ENCODE results near the gene FAH.

Gene FAH

DNA sequence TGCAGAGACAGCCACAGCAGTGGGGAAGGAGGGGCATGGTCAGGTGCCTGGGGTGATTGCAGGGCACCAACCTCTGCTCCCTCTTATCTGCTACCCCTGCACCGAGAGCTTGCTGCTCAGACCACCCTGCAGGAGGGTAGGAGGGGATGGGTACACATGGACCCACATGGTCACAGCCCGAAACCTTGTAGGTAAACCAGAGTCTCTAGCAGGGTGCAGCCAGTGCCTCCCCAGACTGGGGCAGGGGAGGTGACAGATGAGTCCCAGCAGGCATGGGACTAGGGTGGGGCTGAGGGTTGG lies 49.2 kb downstream of the FAH start:
- in situ Hi-C loops (cut with MboI; ENCODE audit: low pct_unique_long_range_greater_than_20kb, low sequenced_read_pairs, unreplicated experiment), result no loop called here
- DNase-seq (ENCODE audit: low spot score), result no peak
- TF ChIP-seq, protein P1, sequence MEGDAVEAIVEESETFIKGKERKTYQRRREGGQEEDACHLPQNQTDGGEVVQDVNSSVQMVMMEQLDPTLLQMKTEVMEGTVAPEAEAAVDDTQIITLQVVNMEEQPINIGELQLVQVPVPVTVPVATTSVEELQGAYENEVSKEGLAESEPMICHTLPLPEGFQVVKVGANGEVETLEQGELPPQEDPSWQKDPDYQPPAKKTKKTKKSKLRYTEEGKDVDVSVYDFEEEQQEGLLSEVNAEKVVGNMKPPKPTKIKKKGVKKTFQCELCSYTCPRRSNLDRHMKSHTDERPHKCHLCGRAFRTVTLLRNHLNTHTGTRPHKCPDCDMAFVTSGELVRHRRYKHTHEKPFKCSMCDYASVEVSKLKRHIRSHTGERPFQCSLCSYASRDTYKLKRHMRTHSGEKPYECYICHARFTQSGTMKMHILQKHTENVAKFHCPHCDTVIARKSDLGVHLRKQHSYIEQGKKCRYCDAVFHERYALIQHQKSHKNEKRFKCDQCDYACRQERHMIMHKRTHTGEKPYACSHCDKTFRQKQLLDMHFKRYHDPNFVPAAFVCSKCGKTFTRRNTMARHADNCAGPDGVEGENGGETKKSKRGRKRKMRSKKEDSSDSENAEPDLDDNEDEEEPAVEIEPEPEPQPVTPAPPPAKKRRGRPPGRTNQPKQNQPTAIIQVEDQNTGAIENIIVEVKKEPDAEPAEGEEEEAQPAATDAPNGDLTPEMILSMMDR (IDR thresholded peaks at IDR 0.05; ENCODE audit: extremely low read depth, insufficient read depth, missing control alignments), result no peak

DNA sequence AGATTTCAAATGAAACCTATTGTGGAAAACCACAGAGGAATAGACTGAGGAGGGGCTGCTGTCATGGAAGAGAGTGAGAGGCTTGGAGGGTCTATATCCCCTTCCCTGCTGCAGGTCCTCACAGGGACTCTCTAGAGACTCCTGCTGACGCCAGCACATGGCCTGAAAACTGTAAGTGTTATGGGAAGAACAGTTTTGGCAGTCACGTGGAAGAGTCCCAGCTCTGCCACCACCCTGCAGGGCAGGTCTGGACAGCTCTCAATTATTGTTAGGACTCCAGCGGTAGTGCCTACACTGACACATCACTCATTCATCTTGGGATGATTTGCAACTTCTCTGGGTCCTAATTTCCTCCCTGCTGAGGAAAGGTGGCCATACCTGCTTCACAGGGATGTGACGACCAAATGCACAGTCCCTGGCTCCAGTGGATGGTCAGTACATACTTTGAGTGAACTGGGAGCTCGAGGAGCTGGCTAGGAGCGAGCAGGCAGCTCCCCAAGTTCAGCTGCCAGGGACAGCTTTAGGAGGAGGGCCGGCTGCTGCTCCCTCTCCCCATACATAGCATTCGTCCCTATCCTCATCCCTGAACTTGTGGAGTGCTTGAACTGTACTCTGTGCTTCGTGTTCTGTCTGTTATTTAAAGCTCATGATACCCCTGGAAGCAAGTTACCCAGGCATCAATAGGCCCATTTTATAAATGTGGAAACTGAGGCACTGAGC lies 50.0 kb downstream of the FAH start:
- TF ChIP-seq, protein P1 (IDR thresholded peaks at IDR 0.05; ENCODE audit: extremely low read depth, insufficient read depth, missing control alignments), result no peak
- no peak for DNase-seq (ENCODE audit: low spot score)
- in situ Hi-C loops (cut with MboI; ENCODE audit: low pct_unique_long_range_greater_than_20kb, low sequenced_read_pairs, unreplicated experiment), result no loop called here

DNA sequence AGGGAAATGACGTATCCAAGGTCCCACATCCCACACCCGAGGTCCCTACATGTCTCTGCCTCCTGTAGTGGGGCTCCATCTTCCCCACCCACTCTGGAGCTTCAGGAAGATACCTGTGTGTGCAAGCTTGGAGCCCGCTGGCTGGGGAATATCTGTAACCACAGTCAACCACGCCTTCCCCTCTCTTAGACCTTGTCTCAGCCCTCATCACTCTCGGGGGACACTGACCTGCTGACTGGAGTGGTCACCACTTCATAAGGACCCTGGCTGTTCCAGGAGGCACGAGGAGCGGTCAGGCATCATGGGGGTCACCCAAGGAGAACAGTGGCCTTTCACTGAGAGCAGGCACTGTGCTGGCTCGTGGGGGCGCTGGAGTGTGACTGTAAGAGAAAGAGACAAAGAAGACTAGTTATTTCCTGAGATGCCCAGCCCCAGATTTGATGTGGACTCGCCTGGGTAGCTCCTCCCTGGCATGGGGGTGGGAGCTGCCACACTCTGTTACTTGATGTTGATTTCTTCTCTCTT lies 50.6 kb downstream of the FAH start:
- TF ChIP-seq, protein P1 (IDR thresholded peaks at IDR 0.05; ENCODE audit: extremely low read depth, insufficient read depth, missing control alignments), result no peak
- DNase-seq (ENCODE audit: low spot score), result no peak
- in situ Hi-C loops (cut with MboI; ENCODE audit: low pct_unique_long_range_greater_than_20kb, low sequenced_read_pairs, unreplicated experiment), result no loop called here

DNA sequence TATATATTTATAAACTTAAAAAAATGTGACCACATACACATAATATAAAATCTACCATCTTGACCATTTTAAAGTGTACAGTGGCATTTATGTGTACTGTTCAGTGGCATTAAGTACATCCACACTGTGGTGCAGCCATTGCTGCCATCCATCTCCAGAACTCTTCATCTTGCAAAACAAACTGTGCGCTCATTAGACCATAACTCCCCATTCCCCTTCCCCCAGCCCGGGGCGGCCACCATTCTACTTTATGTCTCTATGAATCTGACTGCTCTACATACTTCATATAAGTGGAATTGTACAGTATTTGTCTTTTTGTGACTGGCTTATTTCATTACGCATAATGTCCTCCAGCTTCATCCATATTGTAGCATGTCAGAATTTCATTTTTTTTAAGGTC lies 51.4 kb downstream of the FAH start:
- DNase-seq (ENCODE audit: low spot score), result no peak
- TF ChIP-seq, protein P1 (IDR thresholded peaks at IDR 0.05; ENCODE audit: extremely low read depth, insufficient read depth, missing control alignments), result no peak
- in situ Hi-C loops (cut with MboI; ENCODE audit: low pct_unique_long_range_greater_than_20kb, low sequenced_read_pairs, unreplicated experiment), result no loop called here

DNA sequence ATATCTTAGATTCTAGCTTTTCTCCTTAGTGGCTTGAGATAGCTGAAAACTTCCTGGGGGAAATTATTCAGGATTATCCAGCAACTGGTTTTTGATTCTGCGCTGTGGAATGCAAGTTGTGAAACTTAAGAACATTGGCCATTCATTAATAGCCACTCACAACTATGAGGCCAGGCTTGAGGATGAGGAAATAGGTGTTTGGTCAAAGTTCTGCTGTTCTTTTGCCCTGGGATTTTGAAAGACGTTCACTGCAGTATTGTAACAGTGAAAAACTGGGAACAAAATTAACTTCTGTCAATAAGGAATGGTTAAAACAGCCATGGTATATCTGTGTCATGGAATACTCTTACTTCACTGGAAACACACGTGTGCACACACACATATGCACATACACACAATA lies 55.1 kb downstream of the FAH start:
- TF ChIP-seq, protein P1 (IDR thresholded peaks at IDR 0.05; ENCODE audit: extremely low read depth, insufficient read depth, missing control alignments), result no peak
- in situ Hi-C loops (cut with MboI; ENCODE audit: low pct_unique_long_range_greater_than_20kb, low sequenced_read_pairs, unreplicated experiment), result no loop called here
- no peak for DNase-seq (ENCODE audit: low spot score)

DNA sequence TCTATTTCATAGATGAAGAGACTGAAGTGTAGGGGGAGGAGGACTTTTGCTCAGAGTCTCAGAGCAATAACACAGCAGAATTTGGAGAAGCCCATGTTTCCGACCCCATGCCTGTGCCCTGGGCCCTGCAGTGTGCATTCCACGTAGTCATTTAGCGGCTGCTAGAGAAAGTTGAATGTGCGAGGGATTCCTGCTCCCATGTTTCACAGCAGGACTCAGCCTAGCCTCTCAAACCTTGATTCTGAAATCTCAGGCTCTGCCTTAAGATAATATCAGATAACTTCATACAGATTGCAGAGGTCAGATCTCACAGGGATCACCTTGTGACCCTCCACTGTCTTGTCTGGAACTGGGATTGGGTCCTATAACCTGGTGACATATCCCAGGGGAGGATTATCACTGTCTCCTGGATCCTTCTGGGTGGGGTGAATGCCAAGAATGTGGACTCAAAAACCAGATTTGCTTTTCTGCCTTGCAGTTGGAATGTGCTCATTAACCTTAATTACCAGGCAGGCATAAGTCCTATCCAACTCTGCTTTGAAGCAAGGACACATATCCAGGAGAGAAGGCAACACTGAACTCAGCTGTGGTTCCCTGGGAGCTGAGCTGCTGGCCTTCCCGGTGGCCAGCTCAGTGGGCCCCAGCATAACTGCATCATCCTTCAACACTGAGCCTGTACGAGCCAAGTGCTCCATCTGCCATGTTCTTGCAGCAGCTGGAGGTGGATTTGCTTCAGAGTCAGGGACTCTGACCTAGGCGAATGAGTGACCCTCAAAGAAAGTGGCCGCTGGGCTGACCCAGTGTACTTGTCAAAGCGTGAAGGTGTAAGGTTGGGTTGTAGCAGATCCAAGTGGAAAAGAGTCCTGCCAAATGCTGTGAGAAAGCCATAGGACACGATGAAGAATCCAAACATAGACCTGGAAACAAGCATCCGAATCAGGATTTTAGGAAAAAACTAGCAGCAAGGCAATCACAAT lies 56.2 kb downstream of the FAH start:
- in situ Hi-C loops (cut with MboI; ENCODE audit: low pct_unique_long_range_greater_than_20kb, low sequenced_read_pairs, unreplicated experiment), result no loop called here
- TF ChIP-seq, protein P1 (IDR thresholded peaks at IDR 0.05; ENCODE audit: extremely low read depth, insufficient read depth, missing control alignments), result no peak
- no peak for DNase-seq (ENCODE audit: low spot score)

All from GM13977 (cell line).